B cell (primary cell): Measurements from ENCODE around the gene ADAMTS17. TPM values are rescaled to one million over a fixed set of nuclear protein-coding genes. Genes with fewer than 3 reads are reported as not detected.

Source experiments
- ATAC-seq: fragments of 200-7000 bp; cut with Tn5 transposase; one replicate; pipeline ENCODE4 v1.10.0; 2021; ENCODE audit warnings: low read depth, mild to moderate bottlenecking, moderate number of reproducible peaks, moderate library complexity
- CTCF ChIA-PET: fragments of 350-600 bp; sonication (Branson Sonifier 250); formaldehyde crosslinking; loops from one replicate; lab custom pipeline; 2021; ENCODE audit warnings: antibody characterized with exemption, inconsistent platforms; lab: Charles Lee
- POLR2A ChIA-PET: fragments of 350-600 bp; sonication (Branson Sonifier 250); formaldehyde crosslinking; loops from one replicate; lab custom pipeline; 2021; ENCODE audit warnings: antibody characterized with exemption; lab: Charles Lee
- DNase-seq: peaks from one replicate; pipeline ENCODE4 v3.0.0; 2013
- H2AFZ ChIP-seq: 2 replicates; pipeline ENCODE4 v1.6.1; 2012; ENCODE audit warnings: mild to moderate bottlenecking, low read depth, low read length; ENCODE audit not compliant: insufficient read depth, poor library complexity, severe bottlenecking
- H3K27ac ChIP-seq, 2 donors: 1 replicate in 1 of 2; 2 replicates in 1 of 2; pipeline ENCODE4 v1.5.1; 2012 to 2013; ENCODE audit warnings: low read length in 2 of 2, mild to moderate bottlenecking in 2 of 2, moderate library complexity in 1 of 2
- H3K27me3 ChIP-seq, 4 experiments: fragments of 200-600 bp in 1 of 4; sonication (generic) in 1 of 4; replicated peaks in 1 of 4; 1 replicate in 2 of 4; 2 replicates in 2 of 4; pipeline versions ENCODE4 v1.6.1 to v1.7.0; 2013 to 2016; ENCODE audit warnings: low read length in 3 of 4, mild to moderate bottlenecking in 2 of 4, mixed read lengths in 1 of 4, moderate library complexity in 1 of 4; ENCODE audit not compliant: insufficient read depth in 4 of 4, control insufficient read depth in 3 of 4; ENCODE audit errors: control extremely low read depth in 1 of 4
- H3K36me3 ChIP-seq, 2 experiments: replicated peaks in 1 of 2; 1 replicate in 1 of 2; 2 replicates in 1 of 2; pipeline versions ENCODE4 v1.6.1 to v1.7.1; 2013; ENCODE audit warnings: low read length in 1 of 2; ENCODE audit not compliant: insufficient read depth in 2 of 2, control insufficient read depth in 1 of 2; ENCODE audit errors: control extremely low read depth in 1 of 2, extremely low read depth in 1 of 2
- H3K4me1 ChIP-seq, 2 donors: fragments of 200-600 bp in 1 of 2; sonication (generic) in 1 of 2; 1 replicate in 1 of 2; 2 replicates in 1 of 2; pipeline versions ENCODE4 v1.5.1 to v1.6.1; 2013 to 2017; ENCODE audit warnings: low read length in 2 of 2; ENCODE audit not compliant: control insufficient read depth in 2 of 2, insufficient read depth in 2 of 2
- H3K4me2 ChIP-seq: replicated peaks from 2 replicates; pipeline ENCODE3; 2012; ENCODE audit warnings: mild to moderate bottlenecking, low read depth, low read length; ENCODE audit not compliant: poor library complexity, severe bottlenecking
- H3K4me3 ChIP-seq, 5 experiments: fragments of 200-600 bp in 1 of 5; sonication (generic) in 1 of 5; 1 replicate in 3 of 5; 2 replicates in 2 of 5; pipeline versions ENCODE4 v1.5.1 to v1.7.0; 2011 to 2016; ENCODE audit warnings: low read length in 4 of 5, mild to moderate bottlenecking in 4 of 5, low read depth in 2 of 5, control low read depth in 1 of 5, moderate library complexity in 1 of 5; ENCODE audit not compliant: insufficient read depth in 1 of 5; ENCODE audit errors: control extremely low read depth in 1 of 5, extremely low read depth in 1 of 5
- H3K79me2 ChIP-seq: fragments of 200-600 bp; sonication (generic); one replicate; pipeline ENCODE4 v1.6.0; 2016; ENCODE audit warnings: low read length; ENCODE audit not compliant: control insufficient read depth, insufficient read depth
- H3K9ac ChIP-seq: fragments of 200-600 bp; sonication (generic); 2 replicates; pipeline ENCODE4 v1.6.1; 2017; ENCODE audit warnings: mild to moderate bottlenecking, low read length, moderate library complexity
- H3K9me3 ChIP-seq, 3 donors: one replicate each; pipeline versions ENCODE4 v1.6.1 to v1.7.1; 2013; ENCODE audit warnings: low read length in 2 of 3; ENCODE audit not compliant: control insufficient read depth in 2 of 3, insufficient read depth in 1 of 3; ENCODE audit errors: control extremely low read depth in 1 of 3
- H4K20me1 ChIP-seq: 2 replicates; pipeline ENCODE4 v1.6.0; 2012; ENCODE audit warnings: mild to moderate bottlenecking, low read length; ENCODE audit not compliant: insufficient read depth, control insufficient read depth, poor library complexity, severe bottlenecking
- H3K27ac Mint-ChIP-seq: one replicate; pipeline ENCODE4 v1.8.0; 2021; ENCODE audit warnings: mixed read lengths
- H3K27me3 Mint-ChIP-seq: one replicate; pipeline ENCODE4 v1.8.0; 2021; ENCODE audit warnings: mixed read lengths
- H3K4me1 Mint-ChIP-seq: one replicate; pipeline ENCODE4 v1.8.0; 2021; ENCODE audit warnings: mixed read lengths
- H3K4me3 Mint-ChIP-seq: one replicate; pipeline ENCODE4 v1.8.0; 2021; ENCODE audit warnings: mixed read lengths
- H3K9me3 Mint-ChIP-seq: one replicate; pipeline ENCODE4 v1.8.0; 2022; ENCODE audit warnings: mixed read lengths; ENCODE audit not compliant: insufficient read depth
- CTCF ChIP-seq: fragments of 200-600 bp; IDR thresholded peaks from one replicate; pipeline ENCODE4 v1.8.0; 2022; ENCODE audit warnings: antibody characterized with exemption, mild to moderate bottlenecking
- EZH2 ChIP-seq: IDR thresholded peaks from 2 replicates; pipeline ENCODE4 v1.6.1; 2012; ENCODE audit warnings: borderline replicate concordance, low read depth, mild to moderate bottlenecking, moderate library complexity, low read length; ENCODE audit not compliant: insufficient read depth, poor library complexity, severe bottlenecking
- WGBS: methylation state at CpG from one replicate; pipeline ENCODE4 v1.1.5; 2013; ENCODE audit warnings: missing lambda C conversion rate; ENCODE audit not compliant: insufficient coverage; 5-methylcytosine and 5-hydroxymethylcytosine counted together
- intact Hi-C: fragments of 100-400 bp; cut with micrococcal nuclease; formaldehyde crosslinking; loops from one replicate; pipeline ENCODE4 v1.10.0; 2022
- polyA plus RNA-seq: library from polyadenylated mRNA; depleted of rRNA; stranded (reverse); fragments of >200 nt; gene quantifications from 2 replicates; pipeline ENCODE4 v1.2.3, GENCODE V29; 2012
- total RNA-seq, 2 donors: library from RNA; stranded (reverse); fragments of 120-200 nt in 1 of 2; gene quantifications; 1 replicate in 1 of 2; 2 replicates in 1 of 2; pipeline versions ENCODE4 v1.2.3 to v1.2.4, GENCODE V29; 2013 to 2022

Gene ADAMTS17
- total and polyA plus RNA-seq, 2 donors (not counting 1 experiment from before 2014, with no cell fraction given) = 0.10 TPM; not detected in 1

DNA sequence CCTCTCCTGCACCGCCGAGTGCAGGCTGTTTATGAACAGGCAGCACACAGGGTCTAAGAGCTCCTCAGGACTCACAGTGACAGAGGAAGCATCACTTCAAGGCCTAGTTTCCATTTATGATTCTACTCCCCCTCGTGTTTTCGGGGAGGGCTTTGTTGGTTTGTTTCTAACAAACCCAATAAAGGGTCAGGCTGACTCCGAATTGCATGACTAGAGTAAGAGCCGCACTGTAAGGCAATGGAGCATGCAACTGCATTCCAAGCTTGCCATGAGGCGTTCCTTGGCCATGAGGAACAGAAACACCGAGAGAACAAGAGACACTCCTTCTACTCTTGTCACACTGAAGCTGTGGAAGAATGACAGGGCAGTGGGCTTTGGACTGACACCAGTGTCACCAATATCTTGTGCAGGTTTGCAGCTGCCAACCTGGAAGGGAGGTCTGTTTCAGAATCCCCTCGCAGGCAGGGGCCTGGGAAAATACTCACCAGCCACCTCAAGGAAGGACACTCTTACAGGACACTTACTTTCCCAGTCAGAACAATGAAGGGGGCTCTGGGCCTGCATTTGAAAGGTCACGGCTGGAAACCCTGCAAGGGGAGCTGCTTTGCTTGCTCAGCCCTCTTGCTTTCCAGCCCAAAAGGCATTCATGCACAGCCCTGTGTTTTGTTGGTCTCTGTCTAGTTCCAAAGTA, 96.8 kb downstream of the ADAMTS17 start:
- H3K27ac Mint-ChIP-seq = no peak overlapping the region
- Histone ChIP-seq H3K4me3 (no peak overlapping the region), H3K27me3 (no peaks in the 10 kb centered on the region), H2AFZ (no peak overlapping the region), H3K36me3 (no peaks in the 10 kb centered on the region), H3K9me3 (peaks cover 0 to 15% (median 0%) of the 10 kb centered on the region in 3 donors), H3K79me2 (no peaks in the 10 kb centered on the region), H3K4me1 (no peaks in the 10 kb centered on the region), H3K4me2 (no peak overlapping the region), H4K20me1 (no peaks in the 10 kb centered on the region), H3K27ac (no peak overlapping the region), H3K9ac (no peak overlapping the region)
- intact Hi-C loops = no loop called here
- H3K9me3 Mint-ChIP-seq = no peaks in the 10 kb centered on the region
- DNase-seq (no peak), ATAC-seq (no peak)
- TF ChIP-seq EZH2 = no peak
- no peak for TF ChIP-seq CTCF
- H3K4me1 Mint-ChIP-seq = no peaks in the 10 kb centered on the region
- ChIA-PET POLR2A (no interaction called here), CTCF (no interaction called here)
- H3K4me3 Mint-ChIP-seq = no peak overlapping the region
- no peaks in the 10 kb centered on the region for H3K27me3 Mint-ChIP-seq
- WGBS = 88% methylated on average over 10 of the region's 10 CpGs

GRCh38 chr15:100242989-100243388, 98.8 kb downstream of the ADAMTS17 start:
- Mint-ChIP-seq H3K9me3 (no peaks in the 10 kb centered on the region), H3K4me3 (no peak overlapping the region), H3K27ac (no peak overlapping the region), H3K27me3 (no peaks in the 10 kb centered on the region), H3K4me1 (no peaks in the 10 kb centered on the region)
- H3K4me1 ChIP-seq = no peaks in the 10 kb centered on the region
- no peak overlapping the region for H3K27ac ChIP-seq
- H3K27me3 ChIP-seq = no peaks in the 10 kb centered on the region
- ATAC-seq = no peak
- no peak for TF ChIP-seq EZH2
- no peak for TF ChIP-seq CTCF
- no peak overlapping the region for H3K4me3 ChIP-seq
- H4K20me1 ChIP-seq = no peaks in the 10 kb centered on the region
- H3K9ac ChIP-seq = no peak overlapping the region
- DNase-seq = no peak
- intact Hi-C loops = no loop called here
- no peaks in the 10 kb centered on the region for H3K79me2 ChIP-seq
- ChIA-PET POLR2A (no interaction called here), CTCF (no interaction called here)
- no peaks in the 10 kb centered on the region for H3K36me3 ChIP-seq
- 96% methylated on average over 2 of the region's 2 CpGs for WGBS
- no peak overlapping the region for H2AFZ ChIP-seq
- H3K9me3 ChIP-seq = peaks cover 0 to 11% (median 0%) of the 10 kb centered on the region in 3 donors
- H3K4me2 ChIP-seq = no peak overlapping the region
